Naive thymus-derived CD8-positive, alpha-beta T cell (primary cell): ENCODE measurements around the gene ZAP70. TPM values are rescaled to one million over a fixed set of nuclear protein-coding genes. Genes with fewer than 3 reads are reported as not detected.
A peak's percentile ranks its signal among the peaks of the same experiment; 100 is the strongest.

ENCODE experiments used
- ATAC-seq, 2 donors: fragments of 150-1000 bp; cut with Tn5 transposase in 1 of 2; sonication (Bioruptor Pico), chemical (Tn5 transposase) in 1 of 2; 1 replicate in 1 of 2; 2 replicates in 1 of 2; pipeline ENCODE4 v1.10.0; 2021; ENCODE audit warnings: mild to moderate bottlenecking in 2 of 2, moderate library complexity in 2 of 2
- POLR2A ChIA-PET: fragments of 350-600 bp; sonication (Branson Sonifier 250); formaldehyde crosslinking; loops from one replicate; lab custom pipeline; 2021; ENCODE audit warnings: antibody characterized with exemption; lab: Charles Lee
- DNase-seq, 10 donors: peaks; one replicate each; pipeline versions ENCODE4 v3.0.0 to v3.0.0-alpha.2; 2020 to 2022
- H3K27ac Mint-ChIP-seq, 10 donors: one replicate each; pipeline ENCODE4 v1.8.0; 2020 to 2022; ENCODE audit warnings: mild to moderate bottlenecking in 10 of 10, mixed read lengths in 10 of 10, moderate library complexity in 4 of 10, inconsistent platforms in 1 of 10
- H3K27me3 Mint-ChIP-seq, 5 donors: one replicate each; pipeline ENCODE4 v1.8.0; 2021 to 2022; ENCODE audit warnings: mixed read lengths in 5 of 5
- H3K36me3 Mint-ChIP-seq, 3 donors: one replicate each; pipeline ENCODE4 v1.8.0; 2020 to 2022; ENCODE audit warnings: mixed read lengths in 3 of 3, mild to moderate bottlenecking in 2 of 3, inconsistent platforms in 1 of 3
- H3K4me1 Mint-ChIP-seq, 4 donors: one replicate each; pipeline ENCODE4 v1.8.0; 2021 to 2022; ENCODE audit warnings: mixed read lengths in 4 of 4
- H3K4me3 Mint-ChIP-seq, 10 donors: one replicate each; pipeline ENCODE4 v1.8.0; 2020 to 2022; ENCODE audit warnings: mild to moderate bottlenecking in 10 of 10, mixed read lengths in 10 of 10, moderate library complexity in 6 of 10, inconsistent platforms in 1 of 10
- H3K9me3 Mint-ChIP-seq, 9 donors: one replicate each; pipeline ENCODE4 v1.8.0; 2020 to 2022; ENCODE audit warnings: mixed read lengths in 9 of 9, mild to moderate bottlenecking in 3 of 9, inconsistent platforms in 1 of 9, moderate library complexity in 1 of 9
- polyA plus RNA-seq, 3 donors: library from polyadenylated mRNA; unstranded; fragments of 300-500 nt; fragmentation: Illumina TruSeq; gene quantifications; one replicate each; pipeline ENCODE4 v1.2.3, GENCODE V29; 2021
- total RNA-seq, 8 experiments: library from RNA in 2 of 8; stranded (reverse) in 2 of 8; gene quantifications; one replicate each; pipeline ENCODE4 v1.2.3 and lab custom pipeline; 2021 to 2026

ZAP70 gene
- total and polyA plus RNA-seq, 5 experiments from 2014 or later: 131 to 503 (median 168) TPM

GRCh38 chr2:97750017-97750416 is 36.6 kb downstream of the ZAP70 start:
- Mint-ChIP-seq H3K9me3 (no peaks in the 10 kb centered on the region), H3K27ac (no peak overlapping the region), H3K4me1 (peaks cover 22 to 41% (median 37%) of the 10 kb centered on the region in 4 donors), H3K36me3 (peaks cover 0 to 16% (median 0%) of the 10 kb centered on the region in 3 donors), H3K4me3 (no peak overlapping the region), H3K27me3 (no peaks in the 10 kb centered on the region)
- POLR2A ChIA-PET: interaction anchor here (0.8 to 1.4 kb wide), 4 partner anchors 9 to 31 kb away, joined by 3 to 9 read pairs (median 3); no protein-coding TSS in a partner anchor
- ATAC-seq (no peak), DNase-seq (no peak)

GRCh38 chr2:97751752-97752151 is 38.4 kb downstream of the ZAP70 start:
- no peak for DNase-seq
- peaks cover under 1 to 29% (median 4%) of the 10 kb centered on the region in 3 donors for H3K36me3 Mint-ChIP-seq
- POLR2A ChIA-PET: no interaction called here
- H3K9me3 Mint-ChIP-seq: no peaks in the 10 kb centered on the region
- H3K4me3 Mint-ChIP-seq: no peak overlapping the region
- H3K4me1 Mint-ChIP-seq: peaks cover 15 to 28% (median 20%) of the 10 kb centered on the region in 4 donors
- ATAC-seq: no peak
- no peaks in the 10 kb centered on the region for H3K27me3 Mint-ChIP-seq
- peak overlapping the region in 2 of 10 donors; percentile 33 to 54 for H3K27ac Mint-ChIP-seq

- H3K4me1 Mint-ChIP-seq: peaks cover 9 to 20% (median 13%) of the 10 kb centered on the region in 4 donors
- no peak for ATAC-seq
- no peaks in the 10 kb centered on the region for H3K27me3 Mint-ChIP-seq
- peak overlapping the region in 3 of 10 donors; percentile 24 to 31 (median 26) for H3K27ac Mint-ChIP-seq
- no peaks in the 10 kb centered on the region for H3K9me3 Mint-ChIP-seq
- peaks cover 4 to 38% (median 7%) of the 10 kb centered on the region in 3 donors for H3K36me3 Mint-ChIP-seq
- DNase-seq: no peak
- no peak overlapping the region for H3K4me3 Mint-ChIP-seq
- POLR2A ChIA-PET: interaction anchor here (1.2 kb wide), 1 partner anchor 34 kb away, joined by 5 read pairs; no protein-coding TSS in a partner anchor
Observed at GRCh38 chr2:97752342-97753334, 39.3 kb downstream of the ZAP70 start.

- peak overlapping the region in 1 of 10 donors; percentile 10 for H3K4me3 Mint-ChIP-seq
- no peaks in the 10 kb centered on the region for H3K27me3 Mint-ChIP-seq
- ATAC-seq: no peak
- peaks cover 5 to 16% (median 5%) of the 10 kb centered on the region in 4 donors for H3K4me1 Mint-ChIP-seq
- POLR2A ChIA-PET: interaction anchor here (0.8 to 1.1 kb wide), 2 partner anchors 14 to 36 kb away, joined by 3 read pairs; no protein-coding TSS in a partner anchor
- peak overlapping the region in 1 of 10 donors; percentile 58 for H3K27ac Mint-ChIP-seq
- DNase-seq: no peak
- no peaks in the 10 kb centered on the region for H3K9me3 Mint-ChIP-seq
- H3K36me3 Mint-ChIP-seq: peaks cover 4 to 58% (median 13%) of the 10 kb centered on the region in 3 donors
Observed at GRCh38 chr2:97754690-97755346, 41.4 kb downstream of the ZAP70 start.

GRCh38 chr2:97755491-97755890 is 42.1 kb downstream of the ZAP70 start:
- Mint-ChIP-seq H3K27me3 (no peaks in the 10 kb centered on the region), H3K36me3 (peaks cover 4 to 64% (median 17%) of the 10 kb centered on the region in 3 donors), H3K9me3 (no peaks in the 10 kb centered on the region), H3K4me3 (no peak overlapping the region), H3K4me1 (peaks cover 8 to 22% (median 12%) of the 10 kb centered on the region in 4 donors), H3K27ac (peak overlapping the region in 2 of 10 donors; percentile 2 to 17)
- POLR2A ChIA-PET: interaction anchor here (0.8 to 1.1 kb wide), 2 partner anchors 15 to 37 kb away, joined by 3 read pairs; no protein-coding TSS in a partner anchor
- ATAC-seq (no peak), DNase-seq (no peak)

- H3K36me3 Mint-ChIP-seq: peaks cover 4 to 77% (median 17%) of the 10 kb centered on the region in 3 donors
- peak overlapping the region in 3 of 10 donors; percentile 3 to 87 (median 87) for H3K27ac Mint-ChIP-seq
Observed at GRCh38 chr2:97757062-97757461, 43.7 kb downstream of the ZAP70 start.

GRCh38 chr2:97758131-97758705 is 44.8 kb downstream of the ZAP70 start:
- POLR2A ChIA-PET: interaction anchor here (1.9 kb wide), 1 partner anchor 8 kb away, joined by 9 read pairs; no protein-coding TSS in a partner anchor
- Mint-ChIP-seq H3K4me3 (peak overlapping the region in 2 of 10 donors; percentile 19 to 80), H3K36me3 (peaks cover 4 to 74% (median 17%) of the 10 kb centered on the region in 3 donors), H3K27me3 (no peaks in the 10 kb centered on the region), H3K9me3 (no peaks in the 10 kb centered on the region), H3K27ac (peak overlapping the region in 4 of 10 donors; percentile 8 to 91 (median 32)), H3K4me1 (peaks cover 16 to 46% (median 29%) of the 10 kb centered on the region in 4 donors)
- ATAC-seq (no peak), DNase-seq (no peak)

More at GRCh38 chr2:97757062-97757461, 43.7 kb downstream of the ZAP70 start:
- Mint-ChIP-seq H3K4me3 (peak overlapping the region in 1 of 10 donors; percentile 75), H3K4me1 (peaks cover 16 to 37% (median 25%) of the 10 kb centered on the region in 4 donors), H3K9me3 (no peaks in the 10 kb centered on the region), H3K27me3 (no peaks in the 10 kb centered on the region)
- ATAC-seq: no peak
- DNase-seq: no peak
- POLR2A ChIA-PET: no interaction called here

GRCh38 chr2:97759727-97760407 is 46.5 kb downstream of the ZAP70 start:
- Mint-ChIP-seq H3K4me3 (peak overlapping the region; percentile 24 to 83 (median 74)), H3K9me3 (no peaks in the 10 kb centered on the region), H3K4me1 (peaks cover 18 to 52% (median 32%) of the 10 kb centered on the region in 4 donors), H3K27ac (peak overlapping the region; percentile 19 to 96 (median 90)), H3K27me3 (no peaks in the 10 kb centered on the region), H3K36me3 (peaks cover 4 to 80% (median 17%) of the 10 kb centered on the region in 3 donors)
- DNase-seq (peak in 2 of 10 donors; percentile 31 to 48), ATAC-seq (peak; percentile 56 to 58)
- POLR2A ChIA-PET: interaction anchor here (0.9 to 1.9 kb wide), 4 partner anchors 9 to 47 kb away, joined by 8 to 9 read pairs (median 9); partner anchors contain the start of gene ZAP70

GRCh38 chr2:97760480-97761049 is 47.2 kb downstream of the ZAP70 start:
- POLR2A ChIA-PET: no interaction called here

GRCh38 chr2:97761192-97761591 is 47.8 kb downstream of the ZAP70 start:
- Mint-ChIP-seq H3K9me3 (no peaks in the 10 kb centered on the region), H3K4me1 (peaks cover 16 to 50% (median 32%) of the 10 kb centered on the region in 4 donors), H3K27ac (peak overlapping the region; percentile 78 to 96 (median 88)), H3K27me3 (no peaks in the 10 kb centered on the region), H3K4me3 (peak overlapping the region; percentile 52 to 83 (median 71)), H3K36me3 (peaks cover 4 to 85% (median 26%) of the 10 kb centered on the region in 3 donors)
- ATAC-seq (peak; percentile 66 to 73), DNase-seq (peak in 9 of 10 donors; percentile 28 to 73 (median 46))
- POLR2A ChIA-PET: interaction anchor here (1.5 to 1.9 kb wide), 2 partner anchors 47 to 51 kb away, joined by 5 to 6 read pairs; partner anchors contain the start of gene ZAP70

More at GRCh38 chr2:97760480-97761049, 47.2 kb downstream of the ZAP70 start:
- Mint-ChIP-seq H3K27ac (peak overlapping the region; percentile 78 to 96 (median 88)), H3K36me3 (peaks cover 4 to 85% (median 23%) of the 10 kb centered on the region in 3 donors), H3K27me3 (no peaks in the 10 kb centered on the region), H3K4me3 (peak overlapping the region; percentile 52 to 83 (median 74)), H3K4me1 (peaks cover 18 to 50% (median 32%) of the 10 kb centered on the region in 4 donors), H3K9me3 (no peaks in the 10 kb centered on the region)
- peak in 1 of 2 donors; percentile 22 for ATAC-seq
- no peak for DNase-seq
